GM21576 (cell line): ENCODE measurements around the gene TMEM271.

Experiments
- ATAC-seq: cut with Tn5 transposase; IDR thresholded peaks from one replicate; pipeline ENCODE4 v1.9.1; 2021; ENCODE audit warnings: mild to moderate bottlenecking, moderate library complexity; ENCODE audit not compliant: unreplicated experiment

The TMEM271 gene

GRCh38 chr4:576245-576821 is at the start of gene TMEM271:
Gene TMEM271 (minus strand): TSS chr4:576295. CDS start chr4:576062, 233 bp downstream.
- no peak for ATAC-seq

GRCh38 chr4:625631-626161 is 49.6 kb upstream of the TMEM271 start:
- no peak for ATAC-seq

- no peak for ATAC-seq
Observed at GRCh38 chr4:624705-625590, 48.9 kb upstream of the TMEM271 start, which contains the start of gene PDE6B. Gene PDE6B (plus strand): TSS chr4:625573. CDS start chr4:625627, 54 bp downstream.

- no peak for ATAC-seq
Observed at GRCh38 chr4:623914-624566, 47.9 kb upstream of the TMEM271 start.

GRCh38 chr4:622996-623913 is 47.2 kb upstream of the TMEM271 start:
- no peak for ATAC-seq

GRCh38 chr4:622071-622995 is 46.2 kb upstream of the TMEM271 start:
- ATAC-seq = no peak

- ATAC-seq = no peak
Observed at GRCh38 chr4:621296-622070, 45.4 kb upstream of the TMEM271 start.

- no peak for ATAC-seq
Observed at GRCh38 chr4:620851-621261, 44.8 kb upstream of the TMEM271 start.

- ATAC-seq = no peak
Observed at GRCh38 chr4:620201-620600, 44.1 kb upstream of the TMEM271 start.

- no peak for ATAC-seq
Observed at GRCh38 chr4:617644-618641, 41.8 kb upstream of the TMEM271 start.

- no peak for ATAC-seq
Observed at GRCh38 chr4:616911-617643, 41.0 kb upstream of the TMEM271 start.

GRCh38 chr4:616091-616490 is 40.0 kb upstream of the TMEM271 start:
- ATAC-seq = no peak

- ATAC-seq = no peak
Observed at GRCh38 chr4:613126-613525, 37.0 kb upstream of the TMEM271 start.

- no peak for ATAC-seq
Observed at GRCh38 chr4:612749-613125, 36.6 kb upstream of the TMEM271 start.

GRCh38 chr4:612052-612748 is 36.1 kb upstream of the TMEM271 start:
- no peak for ATAC-seq
